Erythroblast (primary cell): ENCODE data around the gene C13orf42.

Source experiments
- GATA1 ChIP-seq: IDR thresholded peaks from 2 replicates; pipeline ENCODE4 v1.6.1; 2011; ENCODE audit warnings: low read depth, mild to moderate bottlenecking, control low read depth, low read length, moderate library complexity
- POLR2A ChIP-seq: IDR thresholded peaks from 2 replicates; pipeline ENCODE4 v1.6.1; 2011; ENCODE audit warnings: mild to moderate bottlenecking, low read length

- no peak for TF ChIP-seq POLR2A
- no peak for TF ChIP-seq GATA1
Measured at GRCh38 chr13:51043310-51043709, 67.8 kb downstream of the C13orf42 start.
